ENCODE measurements around the gene TJP1.
"Not testable (repeated sequence)": the region's sequence is repeated elsewhere in the genome, so short reads cannot be mapped to it uniquely, and the experiment has no call there.

The TJP1 gene

GRCh38 chr15:29749365-29750086 is 72.7 kb downstream of the TJP1 start:
- no peak for DNase-seq

- DNase-seq, result no peak
Observed at GRCh38 chr15:29747837-29748417, 74.3 kb downstream of the TJP1 start.

- no peak for DNase-seq
Observed at GRCh38 chr15:29743475-29743874, 78.8 kb downstream of the TJP1 start.

GRCh38 chr15:29740692-29741311 is 81.5 kb downstream of the TJP1 start:
- no peak for DNase-seq

GRCh38 chr15:29736744-29737020 is 85.6 kb downstream of the TJP1 start:
- no peak for DNase-seq

- DNase-seq, result no peak
Observed at GRCh38 chr15:29736012-29736743, 86.1 kb downstream of the TJP1 start.

- no peak for DNase-seq
Observed at GRCh38 chr15:29734917-29735572, 87.2 kb downstream of the TJP1 start.

- no peak for DNase-seq
Observed at GRCh38 chr15:29731865-29732264, 90.4 kb downstream of the TJP1 start.

- DNase-seq, result not testable (repeated sequence)
Observed at GRCh38 chr15:29730471-29730870, 91.8 kb downstream of the TJP1 start.

- no peak for DNase-seq
Observed at GRCh38 chr15:29728418-29728817, 93.8 kb downstream of the TJP1 start.

GRCh38 chr15:29727871-29728270 is 94.4 kb downstream of the TJP1 start:
- DNase-seq, result no peak

- DNase-seq, result no peak
Observed at GRCh38 chr15:29726553-29726952, 95.7 kb downstream of the TJP1 start.

- no peak for DNase-seq
Observed at GRCh38 chr15:29724026-29724425, 98.2 kb downstream of the TJP1 start.

- DNase-seq, result no peak
Observed at GRCh38 chr15:29713784-29714183, 108.5 kb downstream of the TJP1 start.

- DNase-seq, result no peak
Observed at GRCh38 chr15:29712149-29712885, 110.0 kb downstream of the TJP1 start.

- DNase-seq, result no peak
Observed at GRCh38 chr15:29711531-29711930, 110.7 kb downstream of the TJP1 start.

GRCh38 chr15:29708519-29708918 is 113.7 kb downstream of the TJP1 start:
- no peak for DNase-seq

GRCh38 chr15:29704950-29705597 is 117.2 kb downstream of the TJP1 start:
- no peak for DNase-seq

GRCh38 chr15:29701151-29701550 is 121.1 kb downstream of the TJP1 start:
- DNase-seq, result no peak

- DNase-seq, result no peak
Observed at GRCh38 chr15:29700296-29700695, 122.0 kb downstream of the TJP1 start.

- DNase-seq, result no peak
Observed at GRCh38 chr15:29699791-29700190, 122.5 kb downstream of the TJP1 start.

- no peak for DNase-seq
Observed at GRCh38 chr15:29698030-29698701, 124.1 kb downstream of the TJP1 start.
